Breast epithelium (tissue), 3 donors: ENCODE measurements around the gene FHL1.

Experiments used
- CTCF ChIP-seq, 3 donors: fragments of 450-650 bp; IDR thresholded peaks; one replicate each; pipeline ENCODE4 v1.5.1; 2016 to 2017; ENCODE audit warnings: antibody characterized with exemption in 3 of 3, mild to moderate bottlenecking in 3 of 3, moderate library complexity in 3 of 3
- POLR2A ChIP-seq: fragments of 450-650 bp; IDR thresholded peaks from one replicate; pipeline ENCODE4 v1.6.1; 2016; ENCODE audit warnings: antibody characterized with exemption, mild to moderate bottlenecking, moderate library complexity
- POLR2AphosphoS5 ChIP-seq, 3 donors: sonication (generic); formaldehyde crosslinking; IDR thresholded peaks; one replicate each; pipeline ENCODE4 v1.6.1; 2017; ENCODE audit warnings: antibody characterized with exemption in 3 of 3

- TF ChIP-seq POLR2A (no peak), CTCF (IDR thresholded peaks at IDR 0.05) (no peak), POLR2AphosphoS5 (IDR thresholded peaks at IDR 0.05) (peak; percentile 53 to 85 (median 61))
Measured at GRCh38 chrX:136176399-136176825, 29.1 kb downstream of the FHL1 start.
